Measurements from ENCODE around the gene PRDM1.

PRDM1 gene

DNA sequence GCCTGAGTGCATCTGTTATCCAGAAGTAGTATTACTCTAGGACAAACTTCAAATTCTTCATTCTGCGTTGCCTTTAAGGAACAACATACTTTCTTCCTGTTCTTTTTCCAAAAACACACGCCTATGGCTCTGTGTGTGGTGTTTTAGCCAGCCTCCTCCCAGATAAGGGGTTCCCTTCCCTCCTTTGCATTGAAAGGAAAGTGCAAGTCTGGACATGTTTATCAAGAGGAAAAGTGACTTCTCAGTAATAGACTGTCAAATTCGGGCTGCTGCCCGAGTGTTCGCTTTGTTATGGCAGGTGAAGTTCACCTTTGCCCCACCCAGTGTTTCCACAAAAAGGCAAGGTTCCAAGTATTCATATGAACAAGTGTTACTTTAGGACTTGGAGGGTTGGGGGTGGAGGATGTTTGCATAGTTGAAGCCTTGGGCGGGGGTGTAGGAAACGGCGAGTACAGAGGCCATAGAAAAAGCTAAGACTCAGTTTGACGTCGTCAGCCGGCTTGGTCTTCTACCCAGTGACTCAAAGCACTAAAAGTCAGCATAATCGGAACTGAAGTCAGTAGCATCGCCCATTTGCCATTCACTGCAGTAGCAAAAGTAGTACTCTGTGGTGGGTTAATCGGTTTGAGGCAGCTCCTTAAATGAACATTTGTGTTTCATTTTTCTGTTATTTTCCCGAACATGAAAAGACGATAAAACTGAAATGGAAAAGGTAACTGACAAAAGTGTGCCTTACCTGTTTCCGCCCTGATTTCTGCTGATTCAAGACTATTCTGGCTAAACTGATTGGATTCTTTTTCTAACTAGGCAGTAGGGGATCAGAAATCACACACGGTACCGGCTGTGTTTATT lies 12.5 kb downstream of the PRDM1 start:
- no peak for DNase-seq

DNA sequence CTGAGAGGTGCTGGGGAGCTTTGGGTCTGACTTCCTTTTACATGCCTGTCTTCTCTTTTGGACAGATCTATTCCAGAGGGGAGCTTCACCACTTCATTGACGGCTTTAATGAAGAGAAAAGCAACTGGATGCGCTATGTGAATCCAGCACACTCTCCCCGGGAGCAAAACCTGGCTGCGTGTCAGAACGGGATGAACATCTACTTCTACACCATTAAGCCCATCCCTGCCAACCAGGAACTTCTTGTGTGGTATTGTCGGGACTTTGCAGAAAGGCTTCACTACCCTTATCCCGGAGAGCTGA lies 13.1 kb downstream of the PRDM1 start:
- no peak for DNase-seq

DNA sequence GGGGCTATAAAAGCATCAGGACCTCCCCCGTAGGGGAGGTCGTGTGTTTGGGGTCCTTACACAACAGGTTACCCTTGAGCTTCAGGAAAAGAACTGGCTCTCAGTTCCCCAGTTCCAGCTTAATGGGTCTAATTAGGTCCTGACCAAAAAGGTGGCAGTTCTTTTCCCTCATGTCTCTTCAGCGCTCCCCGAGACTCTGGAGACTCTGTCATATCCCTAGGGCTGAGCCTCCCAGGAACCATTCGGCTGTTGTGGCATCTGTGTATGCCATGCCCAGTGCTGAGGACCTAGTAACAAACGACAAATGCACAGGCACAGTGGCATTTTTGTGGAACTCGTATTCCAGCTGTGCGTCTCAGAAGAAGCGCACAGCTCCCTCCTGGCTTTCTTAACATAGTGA lies 14.6 kb downstream of the PRDM1 start:
- no peak for DNase-seq

DNA sequence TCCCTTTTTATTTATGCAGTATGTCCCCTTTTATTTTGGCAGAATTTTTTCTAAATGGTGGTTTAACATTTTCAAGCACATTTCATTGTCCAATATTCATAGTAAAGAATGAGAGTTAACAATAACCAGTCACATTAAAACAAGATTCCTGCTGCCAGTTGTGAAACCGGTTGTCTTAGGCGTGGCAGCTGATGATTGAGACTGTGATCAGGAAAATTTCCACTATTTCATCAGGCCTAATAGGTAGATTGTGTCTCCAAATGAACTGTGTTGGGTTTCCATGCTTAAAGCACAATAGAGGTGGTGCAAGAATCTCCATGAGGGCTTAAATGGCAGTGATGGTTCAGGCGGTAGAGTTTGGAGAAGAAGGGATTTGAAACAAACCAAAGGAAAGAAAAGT lies 15.3 kb downstream of the PRDM1 start:
- no peak for DNase-seq

DNA sequence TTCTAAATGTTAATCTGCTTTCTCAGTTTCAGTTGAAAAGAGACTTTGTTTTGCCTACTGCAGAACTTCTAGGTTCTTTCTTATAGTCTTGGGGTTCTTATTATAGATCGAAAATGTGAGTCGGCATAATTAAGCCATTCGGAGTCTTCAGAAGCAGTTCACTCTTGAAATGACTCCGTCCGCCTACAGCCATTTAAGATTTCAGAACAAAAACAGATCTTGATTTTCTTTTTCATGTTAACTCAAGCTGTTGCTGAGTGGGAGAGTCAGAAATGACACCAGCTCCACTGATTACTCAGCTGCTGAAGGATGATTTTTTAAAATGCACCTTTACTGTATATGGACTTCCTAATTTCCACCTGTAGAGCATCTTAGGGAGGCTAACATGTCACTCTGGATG lies 15.9 kb downstream of the PRDM1 start:
- no peak for DNase-seq

DNA sequence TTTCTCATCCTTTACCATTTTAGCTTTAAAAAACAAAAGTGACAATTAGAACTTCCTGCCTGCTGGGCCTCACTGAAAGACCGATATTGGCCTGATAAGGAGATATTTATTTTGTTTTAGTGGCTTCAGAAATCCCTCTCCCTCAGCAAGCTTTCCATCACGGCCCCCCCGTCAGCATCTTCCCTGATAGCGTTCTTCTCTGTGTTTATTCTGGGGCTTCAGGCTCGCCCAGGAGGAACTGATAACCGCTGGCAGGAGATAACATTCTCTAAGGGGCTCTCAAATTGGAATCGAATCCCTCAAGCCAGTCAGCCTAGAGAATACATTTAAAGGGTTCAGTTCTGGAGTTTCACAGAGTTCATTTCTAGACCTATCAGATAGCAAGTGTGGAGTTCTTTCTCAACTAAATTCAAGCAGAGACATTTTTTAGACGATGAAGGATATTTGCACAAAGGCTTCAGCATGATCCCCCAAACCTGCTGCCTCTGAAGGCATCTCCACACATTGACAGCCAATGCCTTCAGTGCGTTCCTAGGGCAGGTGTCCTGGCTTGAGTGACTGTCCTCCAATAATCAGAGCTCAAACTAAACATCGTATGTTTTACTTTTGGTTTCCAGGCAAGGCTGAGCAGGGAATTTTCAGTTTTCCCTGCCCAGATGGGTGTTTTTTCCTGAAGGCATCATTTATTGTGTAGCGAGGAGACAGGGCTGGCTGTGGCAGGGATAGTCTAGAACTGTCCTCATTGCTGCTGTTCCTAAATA lies 17.0 kb downstream of the PRDM1 start:
- no peak for DNase-seq

DNA sequence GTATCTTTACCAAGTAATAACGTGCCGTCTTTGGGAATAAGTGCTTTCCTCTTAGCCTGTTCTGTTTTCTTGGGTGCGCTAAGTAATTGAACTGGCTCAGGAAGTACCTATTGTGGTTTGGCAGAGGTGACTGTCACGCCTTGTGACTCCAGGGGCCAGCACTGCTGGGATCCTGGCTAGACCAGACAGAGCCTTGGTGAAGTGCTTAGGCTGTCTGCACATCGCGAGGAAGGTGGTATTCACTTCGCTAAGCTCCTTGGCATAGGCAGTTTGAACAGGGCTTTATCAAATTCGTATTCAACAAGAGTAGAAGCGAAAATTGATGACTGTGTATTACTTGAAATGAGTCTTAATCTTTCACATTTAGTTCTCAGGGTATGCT lies 17.6 kb downstream of the PRDM1 start:
- no peak for DNase-seq

DNA sequence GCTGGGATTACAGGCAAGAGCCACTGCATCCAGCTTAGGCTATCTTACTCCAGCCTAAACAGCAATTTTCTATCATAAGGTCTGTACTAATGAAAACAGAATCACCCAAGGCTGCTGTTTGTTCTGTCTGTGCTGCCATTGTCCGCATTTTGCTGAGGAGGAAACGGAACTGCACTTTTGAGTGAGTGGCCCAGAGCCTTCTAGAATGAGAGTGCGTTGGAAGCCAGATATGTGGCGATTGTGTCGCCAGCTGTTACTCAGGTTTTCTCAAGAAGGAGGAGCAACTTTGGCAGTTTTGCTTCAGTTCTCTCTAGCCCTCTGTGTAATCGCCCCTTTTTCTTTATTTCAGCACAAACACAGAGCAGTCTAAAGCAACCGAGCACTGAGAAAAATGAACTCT lies 18.3 kb downstream of the PRDM1 start:
- DNase-seq, result no peak

DNA sequence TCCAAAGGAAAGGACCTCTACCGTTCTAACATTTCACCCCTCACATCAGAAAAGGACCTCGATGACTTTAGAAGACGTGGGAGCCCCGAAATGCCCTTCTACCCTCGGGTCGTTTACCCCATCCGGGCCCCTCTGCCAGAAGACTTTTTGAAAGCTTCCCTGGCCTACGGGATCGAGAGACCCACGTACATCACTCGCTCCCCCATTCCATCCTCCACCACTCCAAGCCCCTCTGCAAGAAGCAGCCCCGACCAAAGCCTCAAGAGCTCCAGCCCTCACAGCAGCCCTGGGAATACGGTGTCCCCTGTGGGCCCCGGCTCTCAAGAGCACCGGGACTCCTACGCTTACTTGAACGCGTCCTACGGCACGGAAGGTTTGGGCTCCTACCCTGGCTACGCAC lies 18.8 kb downstream of the PRDM1 start:
- DNase-seq, result no peak

DNA sequence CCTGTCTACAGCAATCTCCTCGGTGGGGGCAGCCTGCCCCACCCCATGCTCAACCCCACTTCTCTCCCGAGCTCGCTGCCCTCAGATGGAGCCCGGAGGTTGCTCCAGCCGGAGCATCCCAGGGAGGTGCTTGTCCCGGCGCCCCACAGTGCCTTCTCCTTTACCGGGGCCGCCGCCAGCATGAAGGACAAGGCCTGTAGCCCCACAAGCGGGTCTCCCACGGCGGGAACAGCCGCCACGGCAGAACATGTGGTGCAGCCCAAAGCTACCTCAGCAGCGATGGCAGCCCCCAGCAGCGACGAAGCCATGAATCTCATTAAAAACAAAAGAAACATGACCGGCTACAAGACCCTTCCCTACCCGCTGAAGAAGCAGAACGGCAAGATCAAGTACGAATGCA lies 19.4 kb downstream of the PRDM1 start:
- DNase-seq, result no peak

DNA sequence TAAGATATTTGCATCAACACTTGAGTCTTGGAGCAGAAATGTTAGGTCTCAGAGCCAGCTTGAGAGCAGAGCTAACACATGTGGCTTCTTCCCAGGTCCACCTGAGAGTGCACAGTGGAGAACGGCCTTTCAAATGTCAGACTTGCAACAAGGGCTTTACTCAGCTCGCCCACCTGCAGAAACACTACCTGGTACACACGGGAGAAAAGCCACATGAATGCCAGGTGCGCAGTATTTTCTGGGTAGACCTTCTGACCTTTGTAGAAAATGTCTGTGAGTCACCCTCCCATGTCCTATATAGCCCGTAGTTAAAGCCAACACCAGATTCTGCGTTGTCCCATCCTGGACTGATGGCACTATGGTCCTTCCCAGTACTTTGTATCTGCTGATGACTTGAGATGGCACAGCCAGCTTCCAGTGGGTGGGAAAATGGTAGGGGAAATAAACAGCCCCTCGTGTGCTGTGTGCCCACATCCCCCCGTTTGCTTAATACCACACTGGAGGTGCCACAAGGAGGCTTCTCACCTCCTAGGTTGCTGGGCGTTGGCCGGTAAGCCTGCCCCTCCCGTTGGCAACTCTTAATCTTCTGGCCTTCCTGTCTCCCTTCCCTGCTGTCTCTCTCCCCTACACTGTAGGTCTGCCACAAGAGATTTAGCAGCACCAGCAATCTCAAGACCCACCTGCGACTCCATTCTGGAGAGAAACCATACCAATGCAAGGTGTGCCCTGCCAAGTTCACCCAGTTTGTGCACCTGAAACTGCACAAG lies 20.3 kb downstream of the PRDM1 start:
- DNase-seq, result no peak

DNA sequence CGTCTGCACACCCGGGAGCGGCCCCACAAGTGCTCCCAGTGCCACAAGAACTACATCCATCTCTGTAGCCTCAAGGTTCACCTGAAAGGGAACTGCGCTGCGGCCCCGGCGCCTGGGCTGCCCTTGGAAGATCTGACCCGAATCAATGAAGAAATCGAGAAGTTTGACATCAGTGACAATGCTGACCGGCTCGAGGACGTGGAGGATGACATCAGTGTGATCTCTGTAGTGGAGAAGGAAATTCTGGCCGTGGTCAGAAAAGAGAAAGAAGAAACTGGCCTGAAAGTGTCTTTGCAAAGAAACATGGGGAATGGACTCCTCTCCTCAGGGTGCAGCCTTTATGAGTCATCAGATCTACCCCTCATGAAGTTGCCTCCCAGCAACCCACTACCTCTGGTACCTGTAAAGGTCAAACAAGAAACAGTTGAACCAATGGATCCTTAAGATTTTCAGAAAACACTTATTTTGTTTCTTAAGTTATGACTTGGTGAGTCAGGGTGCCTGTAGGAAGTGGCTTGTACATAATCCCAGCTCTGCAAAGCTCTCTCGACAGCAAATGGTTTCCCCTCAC lies 21.0 kb downstream of the PRDM1 start:
- DNase-seq, result no peak

DNA sequence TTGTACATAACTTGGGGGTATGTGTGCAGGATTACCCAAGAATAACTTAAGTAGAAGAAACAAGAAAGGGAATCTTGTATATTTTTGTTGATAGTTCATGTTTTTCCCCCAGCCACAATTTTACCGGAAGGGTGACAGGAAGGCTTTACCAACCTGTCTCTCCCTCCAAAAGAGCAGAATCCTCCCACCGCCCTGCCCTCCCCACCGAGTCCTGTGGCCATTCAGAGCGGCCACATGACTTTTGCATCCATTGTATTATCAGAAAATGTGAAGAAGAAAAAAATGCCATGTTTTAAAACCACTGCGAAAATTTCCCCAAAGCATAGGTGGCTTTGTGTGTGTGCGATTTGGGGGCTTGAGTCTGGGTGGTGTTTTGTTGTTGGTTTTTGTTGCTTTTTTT lies 22.0 kb downstream of the PRDM1 start:
- no peak for DNase-seq

DNA sequence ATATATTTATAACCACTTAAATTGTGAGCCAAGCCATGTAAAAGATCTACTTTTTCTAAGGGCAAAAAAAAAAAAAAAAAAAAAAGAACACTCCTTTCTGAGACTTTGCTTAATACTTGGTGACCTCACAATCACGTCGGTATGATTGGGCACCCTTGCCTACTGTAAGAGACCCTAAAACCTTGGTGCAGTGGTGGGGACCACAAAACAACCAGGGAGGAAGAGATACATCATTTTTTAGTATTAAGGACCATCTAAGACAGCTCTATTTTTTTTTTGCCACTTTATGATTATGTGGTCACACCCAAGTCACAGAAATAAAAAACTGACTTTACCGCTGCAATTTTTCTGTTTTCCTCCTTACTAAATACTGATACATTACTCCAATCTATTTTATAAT lies 22.9 kb downstream of the PRDM1 start:
- DNase-seq, result no peak

DNA sequence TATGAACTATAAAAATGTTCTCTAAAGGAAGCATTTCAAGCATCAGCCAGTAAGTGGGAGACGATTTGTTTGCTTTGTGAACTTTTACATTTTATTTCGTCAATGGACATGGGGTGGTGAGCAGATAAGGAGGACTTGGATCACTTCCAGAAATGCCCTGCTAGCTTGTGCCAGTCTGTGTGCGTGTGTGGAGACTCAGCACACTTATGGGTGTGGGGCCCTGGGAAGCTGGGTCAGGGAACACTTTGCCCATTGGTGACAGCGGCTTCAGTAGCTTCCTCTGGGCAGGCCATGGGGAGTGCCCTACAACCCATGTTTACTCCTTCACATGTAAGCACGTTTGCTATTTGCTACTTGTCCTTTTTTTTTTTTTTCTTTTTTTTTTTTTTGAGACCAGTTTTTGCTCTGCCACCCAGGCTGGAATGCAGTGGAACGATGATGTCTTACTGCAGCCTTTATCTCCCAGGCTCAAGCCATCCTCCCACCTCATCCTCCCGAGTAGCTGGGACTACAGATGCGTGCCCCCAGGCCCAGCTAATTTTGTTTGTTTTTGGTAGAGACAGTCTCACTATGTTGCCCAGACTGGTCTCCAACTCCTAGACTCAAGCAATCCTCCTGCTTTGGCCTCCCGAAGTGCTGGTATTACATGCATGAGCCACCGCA lies 24.2 kb downstream of the PRDM1 start:
- no peak for DNase-seq

DNA sequence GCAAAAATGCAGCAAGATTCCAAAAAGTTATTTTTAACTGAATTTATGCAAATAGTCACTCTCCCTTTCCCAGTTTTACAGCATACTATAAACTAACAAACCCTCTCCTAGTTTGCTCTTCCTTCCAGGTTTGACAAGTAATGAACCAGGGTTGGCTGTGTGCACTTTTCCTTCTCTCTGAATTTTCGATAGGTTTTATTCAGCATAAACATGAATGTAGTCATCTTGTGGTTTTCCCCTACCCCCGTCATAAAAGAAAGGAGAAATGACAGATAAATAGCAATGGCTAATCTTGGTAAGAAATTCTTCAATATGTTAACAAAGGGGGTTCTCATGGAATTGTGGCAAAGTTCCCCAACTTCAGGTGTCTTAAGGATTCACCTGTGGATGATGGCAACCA lies 26.3 kb downstream of the PRDM1 start:
- DNase-seq, result no peak

DNA sequence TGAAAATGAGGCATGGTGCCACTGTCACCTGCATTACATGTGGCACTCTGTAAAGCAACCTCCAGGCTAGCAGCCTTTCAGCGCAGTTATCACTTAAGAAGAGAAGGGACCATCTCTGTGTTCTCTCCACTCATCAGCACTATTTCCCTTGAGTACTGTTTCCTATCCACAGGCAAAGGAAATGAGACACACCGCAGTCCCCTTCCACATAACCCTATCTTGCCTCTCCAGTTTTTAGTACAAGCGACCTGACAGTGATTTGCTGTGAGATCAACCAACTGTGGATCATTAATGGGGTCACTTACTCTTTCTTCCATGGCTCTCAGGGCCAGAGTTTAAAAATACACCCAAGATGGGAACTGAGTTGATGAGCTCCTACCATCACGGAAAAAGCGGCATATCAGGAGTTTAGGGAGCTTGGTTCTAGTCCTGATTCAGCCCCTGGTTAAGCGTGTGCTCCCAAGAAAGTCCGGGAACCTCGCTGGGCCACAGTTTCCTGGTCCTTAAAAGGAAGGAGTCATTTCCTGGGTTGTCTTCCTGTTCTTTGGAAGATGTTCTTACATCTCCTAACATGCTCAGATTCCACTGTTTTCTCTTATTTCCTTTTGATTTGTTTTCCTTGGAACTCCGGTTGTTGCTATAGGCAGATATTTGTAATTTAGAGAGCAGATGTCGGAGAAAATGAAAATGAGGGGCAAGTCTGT lies 27.3 kb downstream of the PRDM1 start:
- no peak for DNase-seq

DNA sequence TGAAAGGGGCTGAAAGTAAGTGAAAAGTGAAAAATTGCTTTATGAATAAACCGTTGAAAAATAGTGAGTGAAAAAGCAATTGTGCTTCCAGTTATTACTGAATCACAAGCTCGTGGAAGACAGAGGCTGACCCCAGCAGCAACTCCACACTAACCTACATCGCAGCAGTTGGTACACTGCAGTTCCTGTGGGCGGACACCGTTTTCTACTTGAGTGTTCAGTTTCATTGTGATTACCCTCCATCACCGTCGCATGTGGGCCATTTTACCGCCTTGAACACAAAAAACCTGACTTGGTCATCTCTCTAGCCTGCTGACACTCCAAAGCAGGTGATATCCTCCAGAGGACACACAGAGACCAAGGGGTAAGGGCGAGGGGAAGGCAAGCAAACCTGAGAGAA lies 28.4 kb downstream of the PRDM1 start:
- DNase-seq, result no peak

DNA sequence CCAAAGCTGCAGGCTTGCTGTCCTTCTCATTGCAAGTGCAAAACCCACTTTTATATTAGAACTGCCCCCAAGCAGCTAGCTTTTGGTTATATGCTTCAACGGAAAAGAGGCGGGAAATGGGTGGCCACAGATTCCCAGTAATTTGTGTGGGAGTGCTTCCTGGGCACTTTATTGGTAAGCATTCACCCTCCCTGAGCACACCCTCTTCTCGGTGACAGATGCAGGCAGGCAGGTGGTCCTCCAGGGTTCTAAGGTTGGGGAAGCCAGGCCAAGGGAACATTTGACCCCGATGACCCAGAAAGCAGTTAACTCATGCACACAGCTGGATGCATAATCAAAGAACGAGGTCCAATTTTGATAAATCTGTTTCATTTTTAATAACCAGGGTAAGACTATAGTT lies 29.1 kb downstream of the PRDM1 start:
- no peak for DNase-seq

DNA sequence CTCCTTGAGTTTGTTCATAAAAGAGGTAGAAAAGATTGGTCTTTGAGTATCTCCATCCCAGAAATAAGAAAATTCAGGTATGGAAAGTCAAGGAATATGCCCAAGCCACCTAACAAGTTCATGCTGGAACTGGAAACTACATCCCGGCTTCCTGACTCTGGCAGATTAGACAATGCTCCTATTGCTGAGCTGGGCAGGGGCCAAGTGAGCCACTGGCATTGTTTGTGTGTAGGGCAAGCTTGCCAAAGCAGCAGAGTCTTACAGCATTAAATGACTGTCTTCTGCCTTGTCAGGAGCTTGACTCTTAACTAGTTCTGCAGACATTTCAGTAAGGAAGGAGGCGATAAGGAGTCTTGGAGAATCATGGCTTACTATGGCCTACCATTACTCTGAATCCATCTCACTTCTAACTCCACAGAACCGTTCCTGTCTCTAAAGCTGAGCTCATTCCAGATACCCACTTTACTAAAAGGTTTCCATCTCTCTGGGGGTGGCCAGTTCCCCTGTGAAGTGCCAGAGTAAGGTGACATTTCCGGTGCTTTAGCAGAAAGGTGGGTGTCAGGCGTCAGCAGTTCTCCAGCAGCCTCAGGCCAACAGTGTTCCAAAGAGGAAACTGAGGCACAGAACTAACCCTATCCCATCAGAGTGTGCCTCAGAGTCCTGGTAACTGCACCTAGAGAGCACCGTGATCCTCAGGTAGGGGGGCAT lies 30.1 kb downstream of the PRDM1 start:
- no peak for DNase-seq

DNA sequence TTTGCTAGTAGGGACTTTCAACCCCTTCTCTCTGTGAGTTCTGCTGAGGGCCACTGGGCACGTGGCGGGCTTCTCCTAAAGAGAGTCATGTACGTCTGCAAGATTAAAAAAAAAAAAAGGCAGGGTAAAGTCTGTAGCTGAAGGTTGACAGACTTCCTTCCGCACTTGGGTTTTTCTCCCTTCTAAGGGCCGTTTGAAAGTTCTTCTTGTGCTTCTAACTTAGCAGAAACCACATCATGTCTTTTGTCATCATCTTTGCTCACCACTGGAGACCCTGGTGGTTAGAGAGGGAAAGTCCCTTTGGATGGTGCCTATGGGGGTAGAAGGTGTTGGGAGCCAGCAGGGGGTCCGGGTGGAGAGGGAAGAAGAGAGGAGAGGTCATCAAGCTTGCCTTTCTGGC lies 31.4 kb downstream of the PRDM1 start:
- no peak for DNase-seq
